ENCODE measurements around the gene SORCS3.

The SORCS3 gene

DNA sequence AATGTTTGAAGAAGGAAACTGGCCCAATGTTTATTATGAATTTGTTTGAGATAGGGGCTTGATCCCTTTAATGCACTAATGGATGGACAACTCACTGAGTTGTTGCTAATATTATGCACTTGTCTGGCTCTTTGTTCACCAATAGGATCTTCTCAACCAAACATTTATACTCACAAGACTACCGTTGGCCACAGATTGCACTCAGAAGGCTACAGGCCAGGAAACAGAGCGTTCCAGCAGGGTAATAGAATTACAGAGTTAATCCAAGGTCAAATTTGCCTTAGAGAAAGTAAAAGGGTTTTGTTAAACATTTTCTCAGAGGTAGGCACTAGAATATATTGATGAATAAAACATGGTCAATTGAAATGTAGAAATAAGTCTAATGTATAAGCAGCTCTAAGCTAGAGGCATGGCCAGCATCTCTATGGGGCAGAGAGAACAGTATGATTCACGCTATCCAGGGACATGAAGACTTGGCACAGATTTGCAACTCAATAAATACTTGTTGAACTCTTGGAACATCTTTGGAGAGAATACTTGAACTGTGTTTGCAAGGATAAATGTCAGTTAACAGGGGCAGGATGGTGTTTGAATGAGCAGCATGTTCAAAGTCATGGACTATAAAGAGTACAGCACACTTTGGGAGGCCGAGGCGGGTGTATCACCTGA, 606.9 kb downstream of the SORCS3 start:
- TF ChIP-seq ZFX (IDR thresholded peaks at IDR 0.05) = no peak
- TF ChIP-seq, protein P1, sequence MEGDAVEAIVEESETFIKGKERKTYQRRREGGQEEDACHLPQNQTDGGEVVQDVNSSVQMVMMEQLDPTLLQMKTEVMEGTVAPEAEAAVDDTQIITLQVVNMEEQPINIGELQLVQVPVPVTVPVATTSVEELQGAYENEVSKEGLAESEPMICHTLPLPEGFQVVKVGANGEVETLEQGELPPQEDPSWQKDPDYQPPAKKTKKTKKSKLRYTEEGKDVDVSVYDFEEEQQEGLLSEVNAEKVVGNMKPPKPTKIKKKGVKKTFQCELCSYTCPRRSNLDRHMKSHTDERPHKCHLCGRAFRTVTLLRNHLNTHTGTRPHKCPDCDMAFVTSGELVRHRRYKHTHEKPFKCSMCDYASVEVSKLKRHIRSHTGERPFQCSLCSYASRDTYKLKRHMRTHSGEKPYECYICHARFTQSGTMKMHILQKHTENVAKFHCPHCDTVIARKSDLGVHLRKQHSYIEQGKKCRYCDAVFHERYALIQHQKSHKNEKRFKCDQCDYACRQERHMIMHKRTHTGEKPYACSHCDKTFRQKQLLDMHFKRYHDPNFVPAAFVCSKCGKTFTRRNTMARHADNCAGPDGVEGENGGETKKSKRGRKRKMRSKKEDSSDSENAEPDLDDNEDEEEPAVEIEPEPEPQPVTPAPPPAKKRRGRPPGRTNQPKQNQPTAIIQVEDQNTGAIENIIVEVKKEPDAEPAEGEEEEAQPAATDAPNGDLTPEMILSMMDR (conservative IDR thresholded peaks at IDR 0.05) = no peak
- H3K27ac ChIP-seq = no peak overlapping the region

DNA sequence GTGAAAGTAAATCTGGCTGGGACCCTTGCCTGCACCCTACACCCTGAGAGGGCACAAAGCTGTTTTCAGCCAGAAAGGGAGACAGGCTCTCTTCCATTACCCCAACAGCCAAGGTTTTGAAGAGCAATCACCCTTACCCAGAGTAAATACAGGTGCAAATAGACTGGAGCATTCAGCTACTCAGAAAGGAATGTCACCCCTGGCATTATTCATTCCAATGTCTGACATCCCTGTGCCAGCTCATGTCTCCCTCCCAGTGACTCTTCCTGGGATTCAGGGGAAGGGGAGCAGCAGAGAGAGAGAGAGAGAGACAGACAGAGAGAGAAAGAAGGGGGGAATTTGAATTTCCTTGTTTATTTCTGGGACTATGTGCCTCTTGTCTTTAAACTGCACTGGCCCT, 611.8 kb downstream of the SORCS3 start:
- TF ChIP-seq ZFX (IDR thresholded peaks at IDR 0.05) = no peak
- TF ChIP-seq, protein P1 (conservative IDR thresholded peaks at IDR 0.05) = no peak
- H3K27ac ChIP-seq = no peak overlapping the region

DNA sequence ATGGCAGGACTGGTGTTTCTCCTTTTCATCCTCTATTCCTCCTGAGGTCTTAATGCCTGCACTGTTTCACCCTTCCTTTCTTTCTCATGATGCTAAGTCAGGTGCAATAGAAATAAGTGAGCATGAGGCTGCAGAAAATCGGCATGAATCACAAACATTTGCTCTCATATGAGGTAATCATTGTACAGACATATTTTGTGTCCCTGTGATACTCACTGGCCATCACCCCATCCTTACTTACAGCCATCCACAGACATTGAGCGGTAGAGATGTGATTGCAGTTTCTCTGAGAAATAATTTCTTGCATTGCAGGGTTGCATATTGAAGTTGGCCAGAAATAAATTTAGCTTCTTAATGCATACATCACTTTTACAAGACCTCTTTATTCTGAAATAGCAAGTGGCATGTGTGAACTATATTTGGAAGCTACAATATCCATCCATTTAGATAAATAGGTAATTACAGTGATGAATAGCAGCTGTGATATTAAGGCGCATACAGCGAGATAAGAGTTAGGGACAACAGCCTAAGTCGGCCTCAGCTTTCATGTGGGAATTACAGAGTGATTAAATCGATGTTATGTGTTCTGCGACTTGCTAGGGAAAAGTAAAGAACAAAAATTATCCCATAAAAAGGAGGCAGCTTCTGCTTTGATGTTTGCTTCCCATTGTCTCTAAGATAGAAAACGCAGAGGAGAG, 612.6 kb downstream of the SORCS3 start:
- H3K27ac ChIP-seq = no peak overlapping the region
- TF ChIP-seq, protein P1 (conservative IDR thresholded peaks at IDR 0.05) = no peak
- no peak for TF ChIP-seq ZFX (IDR thresholded peaks at IDR 0.05)

DNA sequence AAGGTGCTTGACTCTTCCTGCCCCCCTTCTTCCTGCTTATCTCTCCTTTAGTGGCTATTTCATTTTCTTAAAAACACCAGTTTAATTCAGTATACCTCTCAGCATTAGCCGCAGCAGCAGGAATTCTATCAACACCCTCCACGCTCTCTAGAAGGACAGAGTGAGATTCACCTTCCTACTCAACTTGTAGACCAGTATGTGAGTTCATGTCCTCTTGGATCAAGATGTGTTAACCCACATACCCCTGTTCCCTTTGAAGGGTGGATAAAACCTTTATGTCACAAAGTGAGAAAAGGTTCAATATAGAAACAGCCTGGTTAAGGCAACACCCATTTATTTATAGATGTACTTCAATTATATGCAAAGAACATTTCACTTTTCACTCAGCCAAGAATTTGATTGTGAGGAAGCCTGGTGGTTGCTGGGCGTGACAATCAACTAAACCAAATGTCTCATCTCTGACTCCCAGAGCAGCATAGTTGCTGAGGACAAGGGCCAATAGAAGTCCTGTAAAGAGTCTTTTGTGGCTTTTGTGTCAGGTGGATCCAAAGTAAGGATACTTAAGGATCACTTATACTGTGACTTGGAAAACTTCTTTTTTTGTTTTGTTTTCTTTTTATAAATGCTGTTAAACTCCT, 617.1 kb downstream of the SORCS3 start:
- TF ChIP-seq, protein P1 (conservative IDR thresholded peaks at IDR 0.05) = no peak
- no peak for TF ChIP-seq ZFX (IDR thresholded peaks at IDR 0.05)
- no peak overlapping the region for H3K27ac ChIP-seq

DNA sequence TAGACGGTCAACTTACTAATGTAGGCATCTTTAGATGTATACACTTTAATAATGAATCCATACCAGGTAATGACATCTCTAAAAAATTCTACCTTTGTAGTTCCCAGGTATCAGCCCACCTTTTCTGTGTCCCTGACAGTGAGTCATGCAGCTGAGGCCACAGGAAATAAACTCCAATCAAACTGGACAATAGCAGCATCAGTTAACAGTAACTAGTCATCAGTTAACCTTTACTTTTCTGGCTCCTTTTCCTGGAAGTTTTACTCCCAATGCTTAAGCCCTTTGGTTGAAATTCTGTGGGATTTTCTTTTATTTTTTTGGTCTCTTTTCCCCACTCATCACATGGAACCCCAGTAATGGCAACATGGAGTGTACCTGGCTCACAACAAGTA, 617.6 kb downstream of the SORCS3 start:
- TF ChIP-seq, protein P1 (conservative IDR thresholded peaks at IDR 0.05) = no peak
- no peak for TF ChIP-seq ZFX (IDR thresholded peaks at IDR 0.05)
- no peak overlapping the region for H3K27ac ChIP-seq

DNA sequence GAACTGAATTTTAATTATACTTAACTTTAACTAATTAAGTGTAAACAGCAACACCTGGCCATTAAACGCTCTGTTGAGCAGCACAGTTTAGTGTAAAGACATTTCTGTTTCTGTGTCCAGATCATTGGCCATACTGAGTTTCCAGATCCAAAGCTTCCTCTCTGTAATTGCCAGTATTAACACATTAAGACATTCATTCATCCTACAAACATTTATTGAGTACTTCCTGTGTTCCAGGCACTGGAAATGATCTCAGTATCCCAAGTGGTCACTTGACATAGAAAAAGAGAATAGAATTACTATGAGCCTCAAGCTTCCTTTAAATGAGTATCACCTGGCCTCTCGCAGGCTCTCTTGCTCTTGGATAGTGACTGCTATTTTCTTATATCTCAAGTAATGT, 618.1 kb downstream of the SORCS3 start:
- no peak for TF ChIP-seq ZFX (IDR thresholded peaks at IDR 0.05)
- TF ChIP-seq, protein P1 (conservative IDR thresholded peaks at IDR 0.05) = no peak
- H3K27ac ChIP-seq = no peak overlapping the region

DNA sequence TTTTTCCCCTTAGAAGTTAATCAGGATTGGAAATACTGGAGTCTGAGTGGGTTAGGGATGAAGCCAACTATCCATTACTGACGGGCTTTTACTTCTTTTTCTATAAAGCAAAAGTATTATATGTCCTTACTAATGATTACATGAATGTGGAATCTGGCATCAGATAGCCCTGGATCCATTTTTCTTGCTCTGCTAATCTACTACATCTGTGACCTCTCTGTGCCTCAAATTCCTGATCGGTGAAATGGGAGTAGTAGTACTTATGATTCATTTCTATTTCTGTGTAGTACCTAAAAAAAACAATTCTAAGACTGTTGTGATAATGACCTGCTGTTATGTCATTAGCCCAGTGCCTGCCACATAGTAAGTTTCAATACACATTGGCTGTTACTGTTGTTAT, 621.6 kb downstream of the SORCS3 start:
- H3K27ac ChIP-seq = no peak overlapping the region
- TF ChIP-seq, protein P1 (conservative IDR thresholded peaks at IDR 0.05) = no peak
- TF ChIP-seq ZFX (IDR thresholded peaks at IDR 0.05) = no peak

Measured in C4-2B (cell line).